WERI-Rb-1 (cell line): Measurements from ENCODE around the gene CDK6.

Source experiments
- DNase-seq: peaks from one replicate; pipeline ENCODE4 v3.0.0-alpha.2; 2020
- H3K27ac ChIP-seq: fragments of 250-450 bp; sonication (Bioruptor Pico); 2 replicates; pipeline ENCODE4 v1.5.1; 2020; ENCODE audit warnings: mild to moderate bottlenecking, moderate library complexity
- H3K27me3 ChIP-seq: fragments of 250-450 bp; sonication (Bioruptor Pico); 2 replicates; pipeline ENCODE4 v1.5.1; 2021; ENCODE audit warnings: mild to moderate bottlenecking, low read depth, moderate library complexity; ENCODE audit not compliant: insufficient read depth, severe bottlenecking
- H3K36me3 ChIP-seq: fragments of 250-450 bp; sonication (Bioruptor Pico); 2 replicates; pipeline ENCODE4 v1.5.1; 2020; ENCODE audit warnings: mild to moderate bottlenecking, moderate library complexity
- H3K4me3 ChIP-seq: 2 replicates; pipeline ENCODE4 v1.5.1; 2011; ENCODE audit warnings: low read depth, mild to moderate bottlenecking, control low read depth, low read length
- H3K9me3 ChIP-seq: fragments of 250-450 bp; sonication (Bioruptor Pico); 2 replicates; pipeline ENCODE4 v1.5.1; 2021; ENCODE audit warnings: mild to moderate bottlenecking, moderate library complexity; ENCODE audit not compliant: severe bottlenecking
- TF ChIP-seq, protein P1 (sequence below): IDR thresholded peaks from 2 replicates; pipeline ENCODE4 v1.5.1; 2011; ENCODE audit warnings: low read depth, mild to moderate bottlenecking, control low read depth, inconsistent platforms, low read length

CDK6 gene

DNA sequence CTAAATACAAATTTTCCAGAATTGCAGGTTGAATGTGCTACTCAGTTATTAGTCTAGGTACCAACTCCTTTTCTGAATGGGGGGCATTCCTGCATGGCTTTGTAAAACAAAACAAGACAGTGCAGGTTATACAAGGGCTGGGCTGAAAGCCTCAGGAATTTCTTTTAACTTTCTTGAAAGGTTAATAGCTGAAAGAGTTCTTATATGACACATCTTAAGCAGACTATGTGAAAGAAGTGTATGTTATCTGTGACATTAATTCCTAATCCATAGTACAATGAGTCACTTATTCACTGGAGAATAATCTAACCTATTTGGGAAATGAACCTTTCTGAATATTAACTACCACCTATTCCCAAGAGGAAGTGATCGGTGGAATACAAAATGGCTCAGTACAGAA is 130.5 kb downstream of the CDK6 start:
- no peaks in the 10 kb centered on the region for H3K27me3 ChIP-seq
- TF ChIP-seq, protein P1, sequence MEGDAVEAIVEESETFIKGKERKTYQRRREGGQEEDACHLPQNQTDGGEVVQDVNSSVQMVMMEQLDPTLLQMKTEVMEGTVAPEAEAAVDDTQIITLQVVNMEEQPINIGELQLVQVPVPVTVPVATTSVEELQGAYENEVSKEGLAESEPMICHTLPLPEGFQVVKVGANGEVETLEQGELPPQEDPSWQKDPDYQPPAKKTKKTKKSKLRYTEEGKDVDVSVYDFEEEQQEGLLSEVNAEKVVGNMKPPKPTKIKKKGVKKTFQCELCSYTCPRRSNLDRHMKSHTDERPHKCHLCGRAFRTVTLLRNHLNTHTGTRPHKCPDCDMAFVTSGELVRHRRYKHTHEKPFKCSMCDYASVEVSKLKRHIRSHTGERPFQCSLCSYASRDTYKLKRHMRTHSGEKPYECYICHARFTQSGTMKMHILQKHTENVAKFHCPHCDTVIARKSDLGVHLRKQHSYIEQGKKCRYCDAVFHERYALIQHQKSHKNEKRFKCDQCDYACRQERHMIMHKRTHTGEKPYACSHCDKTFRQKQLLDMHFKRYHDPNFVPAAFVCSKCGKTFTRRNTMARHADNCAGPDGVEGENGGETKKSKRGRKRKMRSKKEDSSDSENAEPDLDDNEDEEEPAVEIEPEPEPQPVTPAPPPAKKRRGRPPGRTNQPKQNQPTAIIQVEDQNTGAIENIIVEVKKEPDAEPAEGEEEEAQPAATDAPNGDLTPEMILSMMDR: no peak
- H3K36me3 ChIP-seq: no peaks in the 10 kb centered on the region
- no peak for DNase-seq
- H3K9me3 ChIP-seq: no peaks in the 10 kb centered on the region
- no peak overlapping the region for H3K27ac ChIP-seq
- no peak overlapping the region for H3K4me3 ChIP-seq

DNA sequence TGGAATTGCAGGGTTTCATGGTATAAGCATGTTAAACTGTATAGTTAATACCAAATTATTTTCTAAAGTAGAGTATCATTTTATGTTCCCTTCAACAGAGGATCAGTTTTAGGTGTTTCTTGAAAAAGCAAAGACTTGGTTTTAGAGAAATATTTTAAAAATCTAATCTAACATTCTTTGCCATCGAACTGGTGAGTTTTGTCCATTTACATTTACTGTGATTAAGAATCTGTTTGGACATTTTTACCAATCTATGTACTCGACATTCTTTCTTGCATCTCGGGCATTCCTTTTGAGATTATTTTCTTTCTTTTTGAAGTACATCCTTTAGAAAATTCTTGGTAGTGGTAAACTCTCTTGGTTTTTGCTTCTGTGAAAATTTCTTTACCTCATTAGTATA is 131.5 kb downstream of the CDK6 start:
- no peak overlapping the region for H3K27ac ChIP-seq
- H3K27me3 ChIP-seq: no peaks in the 10 kb centered on the region
- DNase-seq: no peak
- no peaks in the 10 kb centered on the region for H3K9me3 ChIP-seq
- TF ChIP-seq, protein P1: no peak
- H3K4me3 ChIP-seq: no peak overlapping the region
- no peaks in the 10 kb centered on the region for H3K36me3 ChIP-seq

DNA sequence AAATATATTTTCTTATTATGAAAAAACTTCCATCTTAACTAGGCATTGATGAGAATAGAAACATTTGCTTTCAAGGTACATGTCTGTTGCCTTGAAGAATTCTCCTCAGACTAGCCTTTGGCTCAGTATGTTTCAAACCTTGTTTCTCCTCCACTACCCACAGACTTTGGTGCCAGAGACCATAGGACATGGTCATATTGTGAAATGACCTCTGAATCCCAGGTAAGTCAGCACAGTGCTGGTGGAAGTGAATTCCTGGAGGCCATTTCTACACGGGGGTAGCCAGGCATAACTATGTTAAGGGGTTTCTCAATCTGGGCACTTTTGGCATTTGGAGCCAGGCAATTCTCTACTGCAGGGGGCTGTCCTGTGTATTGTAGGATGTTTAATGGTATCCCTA is 133.8 kb downstream of the CDK6 start:
- TF ChIP-seq, protein P1: no peak
- H3K27ac ChIP-seq: no peak overlapping the region
- no peak overlapping the region for H3K4me3 ChIP-seq
- no peaks in the 10 kb centered on the region for H3K27me3 ChIP-seq
- DNase-seq: no peak
- H3K9me3 ChIP-seq: no peaks in the 10 kb centered on the region
- H3K36me3 ChIP-seq: no peaks in the 10 kb centered on the region

DNA sequence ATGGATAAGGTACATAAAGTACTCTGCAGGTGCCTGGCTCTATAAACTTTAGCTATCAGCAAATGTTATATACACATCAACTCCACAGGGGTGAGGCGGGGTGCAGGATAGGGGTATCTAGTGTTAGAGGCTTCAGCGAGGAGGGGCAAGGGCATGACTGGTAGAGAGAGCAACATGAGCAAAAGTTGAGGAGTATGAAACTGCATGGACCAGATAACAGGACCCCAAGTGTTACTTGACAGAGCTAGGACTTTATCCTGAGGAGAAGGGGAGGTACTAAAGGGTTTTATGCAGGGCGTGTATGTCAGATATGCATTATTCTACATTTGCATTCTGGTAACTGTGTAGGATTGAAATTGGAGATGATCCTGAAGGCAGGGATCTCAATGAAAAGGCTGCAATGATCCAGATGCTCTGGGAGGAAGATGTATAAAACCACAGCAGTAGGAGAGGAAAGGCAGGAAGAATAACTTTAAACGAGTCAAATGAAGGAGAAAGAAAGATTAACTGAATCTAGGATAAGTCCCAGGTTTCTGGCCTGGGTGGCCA is 136.3 kb downstream of the CDK6 start:
- no peaks in the 10 kb centered on the region for H3K9me3 ChIP-seq
- TF ChIP-seq, protein P1: no peak

DNA sequence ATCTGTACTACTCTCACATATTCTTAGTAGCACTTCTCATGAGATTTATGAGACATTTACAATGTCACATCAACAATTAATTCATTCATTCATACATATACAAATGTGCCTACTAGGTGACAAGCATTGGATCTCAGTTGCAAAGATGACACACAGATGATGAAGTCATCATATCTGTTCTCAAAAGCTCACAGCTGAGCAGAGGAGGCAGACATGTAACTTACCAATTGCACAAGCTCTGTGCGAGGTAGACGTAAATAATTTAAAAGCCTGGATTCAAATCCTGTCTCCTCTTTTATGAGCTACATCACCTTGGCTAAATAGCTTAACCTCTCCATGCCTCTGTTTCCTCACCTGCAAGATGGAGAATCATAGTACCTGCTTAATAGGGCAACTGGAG is 136.8 kb downstream of the CDK6 start:
- no peaks in the 10 kb centered on the region for H3K36me3 ChIP-seq
- H3K27ac ChIP-seq: no peak overlapping the region
- no peaks in the 10 kb centered on the region for H3K9me3 ChIP-seq
- TF ChIP-seq, protein P1: no peak
- no peak overlapping the region for H3K4me3 ChIP-seq
- no peak for DNase-seq
- H3K27me3 ChIP-seq: no peaks in the 10 kb centered on the region

More for the DNA sequence above, 136.3 kb downstream of the CDK6 start:
- Histone ChIP-seq H3K36me3 (no peaks in the 10 kb centered on the region), H3K4me3 (no peak overlapping the region), H3K27me3 (no peaks in the 10 kb centered on the region), H3K27ac (no peak overlapping the region)
- DNase-seq: no peak

DNA sequence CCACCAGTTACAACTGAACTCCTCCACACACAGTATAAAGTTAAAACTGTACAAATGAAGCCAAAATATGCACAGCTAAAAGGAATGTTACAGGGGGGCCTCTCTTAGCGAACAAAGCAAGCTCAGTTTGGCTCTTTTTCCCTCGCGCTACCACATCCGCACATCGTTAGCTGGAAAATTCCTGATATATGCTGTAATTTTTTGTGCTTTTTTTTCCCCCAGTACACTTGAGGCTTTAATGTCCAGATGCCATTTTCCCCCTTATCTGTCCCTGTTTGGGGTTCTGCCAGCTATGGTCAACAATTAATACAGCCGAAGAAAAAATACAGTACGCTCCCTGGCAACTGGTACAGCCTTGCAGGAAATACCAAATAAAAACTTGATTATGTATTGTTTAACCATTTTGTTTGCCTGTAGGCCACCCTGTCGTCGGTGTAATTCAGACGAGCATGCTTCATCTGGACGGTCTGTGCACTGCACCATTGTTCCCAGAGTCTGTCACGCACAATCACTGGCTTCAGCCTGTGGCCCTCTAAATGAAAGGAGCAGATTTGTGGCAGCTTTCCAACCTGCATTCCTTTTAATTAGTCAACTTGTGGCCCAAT is 138.0 kb downstream of the CDK6 start:
- Histone ChIP-seq H3K27me3 (no peaks in the 10 kb centered on the region), H3K9me3 (no peaks in the 10 kb centered on the region), H3K36me3 (no peaks in the 10 kb centered on the region), H3K27ac (no peak overlapping the region), H3K4me3 (no peak overlapping the region)
- TF ChIP-seq, protein P1: no peak
- no peak for DNase-seq
